IPS-NIHi11 (cell line): ENCODE measurements around the gene CXCL17.
A peak's percentile ranks its signal among the peaks of the same experiment; 100 is the strongest.
"Not testable (repeated sequence)": the region's sequence is repeated elsewhere in the genome, so short reads cannot be mapped to it uniquely, and the experiment has no call there.

Source experiments
- DNase-seq: peaks from one replicate; pipeline ENCODE4 v3.0.0; 2012; ENCODE audit warnings: mixed read lengths, low spot score

The CXCL17 gene

GRCh38 chr19:42465827-42466280 is 23.1 kb upstream of the CXCL17 start:
- DNase-seq = no peak

- DNase-seq = no peak
Measured at GRCh38 chr19:42461700-42462324, 19.1 kb upstream of the CXCL17 start.

GRCh38 chr19:42461231-42461630 is 18.5 kb upstream of the CXCL17 start:
- not testable (repeated sequence) for DNase-seq

GRCh38 chr19:42459926-42460325 is 17.2 kb upstream of the CXCL17 start:
- no peak for DNase-seq

GRCh38 chr19:42455621-42456081 is 12.9 kb upstream of the CXCL17 start:
- DNase-seq = no peak

GRCh38 chr19:42455086-42455485 is 12.3 kb upstream of the CXCL17 start:
- DNase-seq = no peak

- DNase-seq = no peak
Measured at GRCh38 chr19:42452590-42452989, 9.8 kb upstream of the CXCL17 start.

- DNase-seq = peak; percentile 83
Measured at GRCh38 chr19:42450314-42450934, 7.7 kb upstream of the CXCL17 start.

- not testable (repeated sequence) for DNase-seq
Measured at GRCh38 chr19:42448306-42448705, 5.6 kb upstream of the CXCL17 start.

GRCh38 chr19:42445948-42446347 is 3.2 kb upstream of the CXCL17 start:
- no peak for DNase-seq

GRCh38 chr19:42443944-42444398 is 1.2 kb upstream of the CXCL17 start:
- DNase-seq = no peak

- DNase-seq = no peak
Measured at GRCh38 chr19:42441049-42441445, 1.7 kb downstream of the CXCL17 start.

- DNase-seq = peak; percentile 82
Measured at GRCh38 chr19:42440357-42441048, 2.2 kb downstream of the CXCL17 start.

- no peak for DNase-seq
Measured at GRCh38 chr19:42436006-42436405, 6.7 kb downstream of the CXCL17 start.

GRCh38 chr19:42435316-42435715 is 7.4 kb downstream of the CXCL17 start:
- DNase-seq = no peak

GRCh38 chr19:42433503-42434260 is 9.1 kb downstream of the CXCL17 start:
- peak; percentile 70 for DNase-seq

GRCh38 chr19:42431486-42431885 is 11.3 kb downstream of the CXCL17 start:
- no peak for DNase-seq

GRCh38 chr19:42428676-42429075 is 14.1 kb downstream of the CXCL17 start:
- DNase-seq = no peak

GRCh38 chr19:42427313-42427712 is 15.4 kb downstream of the CXCL17 start, which contains the start of gene LIPE:
Gene LIPE, minus strand, starts transcription at chr19:42427388. Its CDS starts 239 bp downstream, at chr19:42427149.
- DNase-seq = no peak

GRCh38 chr19:42426643-42427042 is 16.1 kb downstream of the CXCL17 start:
- DNase-seq = no peak

- DNase-seq = peak; percentile 52
Measured at GRCh38 chr19:42424712-42425131, 18.0 kb downstream of the CXCL17 start.

GRCh38 chr19:42424345-42424707 is 18.4 kb downstream of the CXCL17 start:
- no peak for DNase-seq
